GM10248 (cell line): ENCODE data around the gene MYBBP1A.

Source experiments
- CTCF ChIA-PET: fragments of 300-600 bp; sonication (Branson Sonifier 250); formaldehyde crosslinking; extraction: SDS; loops from one replicate; lab custom pipeline; 2021; ENCODE audit warnings: antibody characterized with exemption; lab: Yijun Ruan, JAX
- POLR2A ChIA-PET: fragments of 350-650 bp; sonication (Branson Sonifier 250); formaldehyde crosslinking; extraction: SDS; loops from one replicate; lab custom pipeline; 2020; ENCODE audit warnings: antibody characterized with exemption; lab: Yijun Ruan, JAX
- DNase-seq: peaks from one replicate; pipeline ENCODE4 v3.0.0; 2012; ENCODE audit errors: extremely low spot score
- TF ChIP-seq, protein P1 (sequence below): IDR thresholded peaks from 2 replicates; pipeline ENCODE4 v1.5.1; 2012; ENCODE audit warnings: mild to moderate bottlenecking, low read depth; ENCODE audit errors: extremely low read depth, missing control alignments, control extremely low read depth

MYBBP1A gene

GRCh38 chr17:4488989-4489595 lies 66.1 kb downstream of the MYBBP1A start:
- ChIA-PET POLR2A (no interaction called here), CTCF (no interaction called here)
- DNase-seq: no peak
- TF ChIP-seq, protein P1, sequence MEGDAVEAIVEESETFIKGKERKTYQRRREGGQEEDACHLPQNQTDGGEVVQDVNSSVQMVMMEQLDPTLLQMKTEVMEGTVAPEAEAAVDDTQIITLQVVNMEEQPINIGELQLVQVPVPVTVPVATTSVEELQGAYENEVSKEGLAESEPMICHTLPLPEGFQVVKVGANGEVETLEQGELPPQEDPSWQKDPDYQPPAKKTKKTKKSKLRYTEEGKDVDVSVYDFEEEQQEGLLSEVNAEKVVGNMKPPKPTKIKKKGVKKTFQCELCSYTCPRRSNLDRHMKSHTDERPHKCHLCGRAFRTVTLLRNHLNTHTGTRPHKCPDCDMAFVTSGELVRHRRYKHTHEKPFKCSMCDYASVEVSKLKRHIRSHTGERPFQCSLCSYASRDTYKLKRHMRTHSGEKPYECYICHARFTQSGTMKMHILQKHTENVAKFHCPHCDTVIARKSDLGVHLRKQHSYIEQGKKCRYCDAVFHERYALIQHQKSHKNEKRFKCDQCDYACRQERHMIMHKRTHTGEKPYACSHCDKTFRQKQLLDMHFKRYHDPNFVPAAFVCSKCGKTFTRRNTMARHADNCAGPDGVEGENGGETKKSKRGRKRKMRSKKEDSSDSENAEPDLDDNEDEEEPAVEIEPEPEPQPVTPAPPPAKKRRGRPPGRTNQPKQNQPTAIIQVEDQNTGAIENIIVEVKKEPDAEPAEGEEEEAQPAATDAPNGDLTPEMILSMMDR: no peak
